Measurements from ENCODE around the gene ANXA8.

The ANXA8 gene

DNA sequence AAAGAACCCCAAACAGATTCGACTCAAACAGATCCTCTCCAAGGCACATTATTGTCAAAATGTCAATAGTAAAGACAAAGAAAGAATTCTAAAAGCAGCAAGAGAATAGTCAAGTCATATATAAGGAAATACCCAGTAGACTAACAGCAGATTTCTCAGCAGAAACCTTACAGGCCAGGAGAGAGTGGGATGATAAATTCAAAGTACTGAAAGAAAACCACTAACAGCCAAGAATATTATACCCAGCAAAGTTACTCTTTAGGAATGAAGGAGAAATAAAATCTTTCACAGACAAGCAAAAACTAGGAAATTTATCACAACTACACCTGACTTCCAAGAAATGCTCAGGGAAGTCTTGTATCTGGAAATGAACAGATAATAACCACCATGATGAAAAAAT, 38.2 kb downstream of the ANXA8 start:
- no peak for FAIRE-seq

DNA sequence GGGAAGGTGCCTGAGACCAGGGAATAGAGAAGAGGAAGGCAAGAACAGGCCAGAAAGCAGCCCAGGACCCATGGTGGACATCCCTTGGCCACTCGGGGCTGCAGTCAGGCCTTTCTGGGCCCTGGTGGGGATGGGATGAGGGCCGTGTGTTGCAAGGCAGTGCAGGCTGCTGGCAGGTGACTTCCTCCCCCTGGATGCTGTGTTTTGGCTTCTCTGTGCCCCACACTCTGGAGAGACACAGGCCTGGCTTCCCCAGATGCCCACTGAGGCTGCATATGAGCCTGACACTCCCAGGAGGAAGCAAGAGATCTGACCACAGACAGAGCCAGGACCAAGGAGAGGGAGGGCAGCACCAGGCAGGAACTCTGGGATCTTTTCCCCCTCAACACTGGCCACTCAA, 39.9 kb downstream of the ANXA8 start:
- FAIRE-seq, result no peak

DNA sequence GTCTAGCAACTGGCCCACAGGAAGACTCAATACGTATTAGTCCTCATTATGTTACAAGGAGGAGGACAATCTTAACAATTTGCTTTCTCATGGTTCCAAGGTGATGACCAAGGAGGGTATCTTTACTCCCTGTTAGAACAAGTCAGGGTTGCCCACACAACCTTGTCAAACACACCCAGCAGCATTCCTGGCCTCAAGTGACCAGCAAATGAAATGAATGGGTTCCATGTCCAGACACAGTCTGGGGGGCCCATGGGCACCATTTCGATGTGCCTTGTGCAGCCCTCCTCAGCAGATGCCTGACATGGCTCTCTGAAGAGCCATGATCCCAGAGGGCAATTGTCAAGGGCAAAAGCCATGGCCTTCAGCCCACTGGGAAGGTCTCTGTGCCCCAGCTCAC, 40.8 kb downstream of the ANXA8 start:
- no peak for FAIRE-seq

DNA sequence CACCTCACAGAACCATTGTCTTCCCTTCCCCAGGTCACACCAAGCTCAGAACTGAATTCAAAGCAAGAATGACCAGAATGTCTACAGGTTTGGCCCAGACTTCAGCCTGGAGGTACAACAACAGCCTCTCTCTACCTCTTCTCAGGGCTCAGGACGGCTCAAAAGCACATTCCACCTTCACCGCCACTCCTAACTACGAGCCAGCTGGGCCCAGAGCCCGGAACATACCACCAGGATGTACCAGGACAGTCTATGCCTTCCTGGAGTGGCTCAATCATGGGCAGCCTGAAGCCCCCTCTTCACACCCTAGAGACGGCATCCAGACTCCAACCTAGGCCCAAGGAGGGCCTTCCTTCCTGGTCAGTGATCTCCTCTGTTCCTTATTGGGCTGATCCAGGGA, 41.6 kb downstream of the ANXA8 start:
- FAIRE-seq, result no peak

DNA sequence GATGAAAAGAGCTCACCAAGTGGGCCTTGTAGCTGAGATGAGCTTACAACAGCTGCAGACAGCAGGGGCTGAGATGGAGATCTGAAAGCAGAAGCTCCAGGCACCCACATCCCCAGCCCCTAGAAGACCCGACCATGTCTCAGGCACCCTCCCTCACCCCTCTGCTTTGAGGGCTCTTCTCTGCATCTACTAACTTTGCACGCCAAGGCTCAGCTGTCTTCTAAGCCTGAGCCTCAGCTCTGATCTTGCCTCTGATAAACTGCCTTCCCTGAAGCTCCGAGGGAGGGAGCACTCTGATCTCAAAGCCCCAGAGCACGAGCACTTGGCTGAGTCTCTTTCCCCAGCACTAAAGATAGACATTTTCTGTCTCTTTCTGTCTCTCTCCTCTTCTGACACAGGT, 42.0 kb downstream of the ANXA8 start:
- no peak for FAIRE-seq

DNA sequence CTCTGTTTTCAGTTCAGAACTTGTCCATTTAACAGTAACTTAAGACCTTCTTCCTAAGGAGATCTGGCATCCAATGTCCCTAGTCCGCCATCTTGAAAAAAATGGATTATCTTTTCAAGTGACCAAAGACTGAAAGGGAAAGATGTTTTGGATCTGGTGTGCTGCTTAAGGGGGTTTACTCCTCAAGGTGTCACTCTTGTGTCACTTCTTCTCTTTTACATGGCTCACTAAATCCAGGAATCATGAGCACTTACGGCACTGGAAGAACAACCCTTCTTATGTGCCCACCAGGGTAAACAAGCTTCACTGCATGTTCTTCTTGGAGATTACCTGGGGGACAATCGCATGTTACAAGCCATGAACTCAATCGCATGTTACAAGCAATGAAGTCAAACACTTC, 43.7 kb downstream of the ANXA8 start:
- no peak for FAIRE-seq

DNA sequence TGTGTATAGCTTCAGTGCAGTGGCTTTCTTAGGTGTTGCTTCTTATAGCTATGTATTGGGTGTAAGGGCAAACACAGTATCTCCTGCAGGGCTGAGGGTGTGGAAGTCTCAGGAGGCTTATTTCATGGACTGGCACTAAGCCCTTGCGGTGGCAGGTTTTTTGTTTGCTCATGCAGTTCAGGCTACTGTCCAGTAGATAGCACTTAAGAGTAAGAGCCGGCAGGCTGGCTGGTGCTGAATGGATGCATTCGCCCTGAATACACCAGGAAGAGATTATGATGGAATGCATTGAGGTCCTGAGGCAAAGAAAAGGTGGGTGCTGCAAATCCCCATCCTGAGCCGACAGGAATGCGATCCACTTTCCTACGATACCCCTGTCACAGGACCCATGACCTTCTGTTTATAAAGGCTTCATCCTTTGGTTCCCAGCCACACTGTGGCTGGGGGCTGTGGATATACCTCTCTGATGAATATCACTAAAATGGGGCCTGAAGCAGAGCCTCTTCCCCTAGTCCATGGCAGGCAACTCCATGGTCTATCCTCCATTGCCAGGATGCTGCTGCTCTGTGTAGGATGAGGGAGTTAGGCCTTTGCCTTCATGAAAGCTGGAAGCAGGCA, 44.9 kb downstream of the ANXA8 start:
- no peak for FAIRE-seq

DNA sequence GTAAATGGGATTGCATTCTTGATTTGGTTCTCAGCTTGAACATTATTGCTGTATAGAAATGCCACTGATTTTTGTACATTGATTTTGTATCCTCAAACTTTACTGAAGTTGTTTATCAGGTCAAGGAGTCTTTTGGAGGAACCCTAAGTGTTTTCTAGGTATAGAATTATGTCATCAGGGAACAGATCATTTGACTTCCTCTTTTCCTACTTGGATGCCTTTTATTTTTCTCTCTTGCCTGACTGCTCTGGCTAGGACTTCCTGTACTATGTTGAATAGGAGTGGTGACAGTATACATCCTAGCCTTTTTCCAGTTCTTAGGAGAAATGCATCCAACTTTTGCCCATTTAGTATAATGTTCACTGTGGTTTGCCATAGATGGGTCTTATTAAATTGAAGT, 48.8 kb downstream of the ANXA8 start:
- FAIRE-seq, result no peak

DNA sequence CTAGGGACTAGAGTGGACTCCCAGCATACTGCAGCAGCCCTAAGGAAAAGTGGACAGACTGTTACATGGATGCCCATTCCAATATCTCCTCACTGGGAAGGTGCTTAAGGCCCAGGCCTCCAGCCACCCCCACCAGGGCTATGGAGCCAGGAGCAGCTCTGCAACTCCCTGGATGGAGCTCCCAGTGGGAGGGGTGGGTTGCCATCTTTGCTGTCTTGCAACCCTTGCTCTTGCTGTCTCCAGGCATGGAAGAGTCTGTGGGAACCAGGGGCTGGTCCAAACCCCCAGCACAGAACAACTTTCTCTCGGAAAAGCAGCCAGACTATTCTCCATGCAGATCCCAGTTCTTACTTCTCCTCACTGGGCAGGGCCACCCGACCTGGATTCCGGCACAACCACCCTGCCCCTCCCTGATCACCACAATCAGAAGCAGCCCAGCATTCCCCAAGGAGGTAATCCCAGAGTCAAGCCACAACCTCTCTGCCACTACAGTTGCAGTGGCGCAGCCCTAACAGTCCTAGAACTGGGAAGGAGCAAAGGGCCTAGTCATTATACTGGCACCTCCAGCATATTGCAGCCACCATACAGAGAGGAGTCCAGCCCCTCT, 58.0 kb downstream of the ANXA8 start:
- no peak for FAIRE-seq

DNA sequence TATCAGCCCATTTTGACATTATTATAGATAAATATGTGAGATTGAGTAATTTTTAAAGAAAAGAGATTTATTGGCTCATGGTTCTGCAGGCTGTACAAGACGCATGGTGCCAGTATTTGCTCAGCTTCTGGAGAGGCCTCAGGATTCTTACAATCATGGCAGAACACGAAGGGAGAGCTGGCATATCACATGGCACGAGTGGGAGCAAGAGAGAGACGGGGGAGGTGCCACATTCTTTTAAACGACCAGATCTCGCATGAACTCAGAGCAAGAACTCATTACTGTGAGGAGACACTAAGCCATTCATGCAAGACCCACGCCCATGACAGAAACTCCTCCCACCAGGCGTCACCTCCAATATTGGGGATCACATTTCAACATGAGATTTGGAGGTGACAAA, 59.7 kb downstream of the ANXA8 start:
- no peak for FAIRE-seq

DNA sequence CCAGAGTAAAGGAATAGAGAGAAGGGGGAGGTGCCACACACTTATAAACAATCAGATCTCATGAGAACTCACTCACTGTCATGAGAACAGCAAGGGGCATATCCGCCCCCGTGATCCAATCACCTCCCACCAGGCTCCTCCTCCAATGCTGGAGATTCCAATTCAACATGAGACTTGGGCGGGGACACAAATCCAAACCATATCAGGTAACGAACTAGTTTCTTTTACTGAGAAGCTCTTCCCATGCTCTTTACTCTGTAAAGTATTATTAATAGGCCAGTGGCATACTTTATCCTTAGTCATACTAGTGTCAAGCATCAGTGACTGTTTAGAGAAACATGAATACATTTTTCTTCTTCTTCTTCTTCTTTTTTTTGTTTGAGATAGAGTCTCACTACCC, 60.4 kb downstream of the ANXA8 start:
- no peak for FAIRE-seq

DNA sequence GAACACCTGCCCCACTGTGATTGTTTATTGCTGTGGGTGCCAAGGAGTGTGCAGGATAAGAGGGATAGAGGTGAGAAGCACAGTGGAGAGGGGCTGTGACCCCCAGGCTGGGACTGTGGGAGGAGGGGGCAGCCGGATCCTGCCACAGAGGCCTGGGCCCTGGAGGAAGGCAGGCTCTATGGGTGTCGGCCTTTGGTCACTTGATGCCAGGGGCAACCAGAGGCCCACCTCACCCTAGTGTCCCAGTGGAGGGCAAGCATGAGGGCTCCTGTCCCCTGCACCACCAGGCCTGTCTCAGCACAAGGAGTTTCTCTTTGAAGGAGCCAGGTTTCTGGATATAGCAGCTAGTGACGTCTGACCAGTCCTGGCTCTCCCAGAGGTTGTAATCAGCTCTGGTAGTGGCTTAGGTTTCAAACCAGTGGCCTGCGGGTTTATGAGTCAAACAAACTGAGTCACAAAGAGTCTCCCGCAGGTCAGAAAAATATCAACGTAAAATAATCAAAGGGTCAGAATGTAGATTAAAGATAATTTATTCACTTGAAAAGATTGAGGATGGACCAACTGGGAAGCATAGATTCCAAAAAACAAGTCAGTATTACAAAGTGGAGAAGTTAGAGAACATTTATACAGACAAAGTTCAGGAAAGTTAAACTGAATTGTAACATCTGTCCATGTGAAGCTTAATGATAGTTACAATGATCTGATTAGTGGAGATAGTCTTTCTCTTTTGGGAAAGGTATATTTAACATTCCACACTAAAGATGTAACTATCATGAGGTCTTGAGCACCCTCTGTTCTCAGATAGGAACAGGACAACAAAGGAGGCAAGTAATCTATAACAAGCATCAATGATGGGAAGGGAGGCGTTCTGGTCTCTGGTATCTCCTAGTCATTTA, 62.6 kb downstream of the ANXA8 start:
- FAIRE-seq, result no peak

DNA sequence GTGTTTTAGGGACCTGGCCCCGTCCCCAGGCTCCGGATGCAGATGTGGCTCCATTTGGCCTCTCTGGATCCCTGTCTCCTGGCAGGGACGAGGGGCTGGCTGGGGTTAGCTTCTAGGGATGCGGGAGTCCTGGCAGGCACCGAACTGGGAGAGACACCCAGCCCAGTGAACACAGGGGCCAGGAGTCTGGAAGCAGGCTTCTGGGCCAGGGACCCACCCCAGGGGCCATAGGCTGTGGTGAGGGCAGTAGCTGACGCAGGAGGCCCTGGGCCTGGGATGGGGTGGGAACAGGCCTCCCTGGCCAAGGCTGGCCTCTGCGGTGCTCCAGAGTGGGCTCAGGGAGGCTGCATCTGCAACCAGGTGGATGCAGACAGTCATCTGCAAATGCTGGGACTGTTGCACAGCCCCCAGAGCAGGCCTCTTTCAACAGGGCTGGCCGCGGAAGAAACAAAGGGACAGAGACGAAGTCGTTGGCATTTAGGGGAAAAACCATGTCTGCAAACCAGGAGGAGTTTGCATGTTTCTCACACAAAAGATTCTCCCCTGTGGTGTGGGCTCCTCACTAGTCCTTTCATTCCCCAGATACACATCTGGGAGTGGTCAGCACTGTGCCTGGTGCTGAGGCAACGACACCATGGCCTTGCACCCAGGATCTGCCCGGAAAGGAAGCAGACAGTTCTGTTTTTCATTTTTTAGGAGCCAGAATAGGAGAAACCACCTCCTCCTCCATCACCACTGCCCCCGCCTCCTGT, 63.4 kb downstream of the ANXA8 start:
- FAIRE-seq, result no peak

DNA sequence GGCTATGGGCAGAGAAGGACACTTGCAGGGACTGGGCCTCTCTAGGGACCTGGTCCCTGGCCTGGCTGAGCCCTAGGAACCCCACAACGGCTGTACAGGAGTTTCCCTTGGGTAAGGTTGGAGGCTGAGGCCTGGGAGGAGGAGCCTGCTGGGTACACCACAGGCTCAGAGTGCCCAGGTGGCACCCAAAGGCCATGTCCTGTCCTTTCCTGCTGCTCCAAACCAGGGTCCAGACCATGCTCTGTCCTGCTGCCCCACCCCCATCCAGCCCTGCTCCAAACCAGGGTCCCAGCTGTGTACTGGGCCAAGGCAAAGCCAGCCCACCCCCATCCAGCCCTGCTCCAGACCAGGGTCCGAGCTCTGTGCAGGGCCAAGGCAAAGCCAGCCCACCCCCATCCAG, 64.5 kb downstream of the ANXA8 start:
- FAIRE-seq, result no peak

DNA sequence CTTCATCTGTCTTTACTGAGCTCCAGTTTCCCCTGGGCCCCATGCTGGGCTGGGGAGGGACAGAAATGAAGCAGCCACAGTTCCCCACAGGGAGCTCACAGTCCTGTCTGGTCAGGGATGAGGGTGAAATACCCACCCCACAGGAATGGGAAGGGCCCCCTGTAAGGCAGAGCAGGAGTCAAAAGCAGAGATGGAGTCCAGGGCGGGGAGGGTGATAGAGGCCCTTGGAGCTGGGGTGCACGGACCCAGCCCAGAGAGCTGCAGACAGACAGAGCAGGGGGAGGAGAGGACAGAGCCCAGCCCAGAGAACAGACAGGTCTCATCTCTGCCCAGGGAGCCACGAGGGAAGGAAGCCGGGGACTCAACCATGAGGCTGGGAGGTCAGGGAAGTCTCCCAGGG, 64.9 kb downstream of the ANXA8 start:
- FAIRE-seq, result no peak

DNA sequence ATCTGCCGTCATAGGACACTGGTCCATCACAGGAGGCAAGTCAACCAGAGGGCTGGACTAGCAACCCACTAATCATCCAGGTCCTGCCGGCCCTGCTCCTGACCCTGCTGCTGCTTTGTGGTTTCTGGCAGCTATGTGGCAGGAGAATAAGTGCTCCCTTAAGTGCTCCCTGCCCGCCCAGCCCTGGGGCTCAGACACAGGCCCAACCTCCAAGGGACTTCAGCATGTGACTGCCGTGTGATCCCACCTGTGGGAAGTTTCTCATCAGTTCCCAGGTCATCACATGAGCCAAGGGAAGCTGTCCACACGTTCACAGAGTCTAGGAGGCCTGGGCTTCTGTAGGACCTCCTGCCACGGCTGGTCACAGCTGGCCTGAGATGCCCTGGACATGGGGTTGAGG, 65.6 kb downstream of the ANXA8 start:
- FAIRE-seq, result no peak
